Omental fat pad (tissue), 4 donors: ENCODE results near the gene BIRC2. TPM values are rescaled to one million over a fixed set of nuclear protein-coding genes. Genes with fewer than 3 reads are reported as not detected.

Experiments
- ATAC-seq: fragments of 150-250 bp; one replicate; pipeline ENCODE4 v1.9.1; 2016; ENCODE audit warnings: mild to moderate bottlenecking, moderate library complexity; ENCODE audit not compliant: low FRiP score
- DNase-seq: peaks from one replicate; pipeline ENCODE4 v3.0.0-alpha.2; 2019; ENCODE audit warnings: low spot score
- total RNA-seq, 4 donors: library from RNA; depleted of rRNA; stranded (reverse); fragments of >200 nt; gene quantifications; one replicate each; pipeline ENCODE4 v1.1.0, GENCODE V29; 2016
- TF ChIP-seq, protein P1 (sequence below), 3 donors: fragments of 450-650 bp; IDR thresholded peaks; one replicate each; pipeline ENCODE4 v1.5.1; 2016 to 2017; ENCODE audit warnings: antibody characterized with exemption in 3 of 3, mild to moderate bottlenecking in 3 of 3, moderate library complexity in 2 of 3

Gene BIRC2
- total RNA-seq, 4 donors from 2014 or later: 39.4 to 56.0 (median 53.4) TPM

DNA sequence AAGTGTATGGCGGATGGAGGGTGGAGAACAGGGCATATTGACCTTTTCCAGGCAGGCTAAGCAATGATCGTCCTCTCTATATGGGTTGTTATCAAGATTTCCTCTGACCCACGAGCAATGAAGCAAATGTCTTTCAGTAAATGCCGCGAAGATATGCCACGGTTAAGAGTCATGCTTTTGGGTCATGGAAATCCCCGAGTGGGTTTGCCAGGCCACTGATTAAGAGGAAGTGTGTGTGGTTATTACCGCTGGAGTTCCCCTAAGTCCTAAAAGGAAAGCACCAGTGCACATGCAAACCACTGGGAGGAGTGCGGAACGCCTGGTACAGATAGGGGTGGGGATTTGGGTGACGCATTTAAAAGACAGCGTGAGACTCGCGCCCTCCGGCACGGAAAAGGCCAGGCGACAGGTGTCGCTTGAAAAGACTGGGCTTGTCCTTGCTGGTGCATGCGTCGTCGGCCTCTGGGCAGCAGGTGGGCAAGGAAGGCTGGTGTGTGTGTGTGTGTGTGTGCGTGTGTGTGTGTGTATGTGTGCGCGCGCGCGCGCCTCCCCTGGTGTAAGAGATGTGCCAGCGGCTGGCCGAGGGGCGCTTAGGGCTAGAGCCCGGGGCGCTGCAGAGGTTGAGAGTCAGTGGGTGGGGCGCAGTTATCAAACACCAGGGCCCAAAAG lies 29.8 kb upstream of the BIRC2 start, which contains the start of gene BIRC3:
Gene BIRC3 (plus strand): TSS at position 386 of the 669 bp plus-strand sequence. CDS start 7,026 bp downstream, outside the sequence.
- peak; percentile 74 for DNase-seq
- TF ChIP-seq, protein P1, sequence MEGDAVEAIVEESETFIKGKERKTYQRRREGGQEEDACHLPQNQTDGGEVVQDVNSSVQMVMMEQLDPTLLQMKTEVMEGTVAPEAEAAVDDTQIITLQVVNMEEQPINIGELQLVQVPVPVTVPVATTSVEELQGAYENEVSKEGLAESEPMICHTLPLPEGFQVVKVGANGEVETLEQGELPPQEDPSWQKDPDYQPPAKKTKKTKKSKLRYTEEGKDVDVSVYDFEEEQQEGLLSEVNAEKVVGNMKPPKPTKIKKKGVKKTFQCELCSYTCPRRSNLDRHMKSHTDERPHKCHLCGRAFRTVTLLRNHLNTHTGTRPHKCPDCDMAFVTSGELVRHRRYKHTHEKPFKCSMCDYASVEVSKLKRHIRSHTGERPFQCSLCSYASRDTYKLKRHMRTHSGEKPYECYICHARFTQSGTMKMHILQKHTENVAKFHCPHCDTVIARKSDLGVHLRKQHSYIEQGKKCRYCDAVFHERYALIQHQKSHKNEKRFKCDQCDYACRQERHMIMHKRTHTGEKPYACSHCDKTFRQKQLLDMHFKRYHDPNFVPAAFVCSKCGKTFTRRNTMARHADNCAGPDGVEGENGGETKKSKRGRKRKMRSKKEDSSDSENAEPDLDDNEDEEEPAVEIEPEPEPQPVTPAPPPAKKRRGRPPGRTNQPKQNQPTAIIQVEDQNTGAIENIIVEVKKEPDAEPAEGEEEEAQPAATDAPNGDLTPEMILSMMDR (IDR thresholded peaks at IDR 0.05): peak in 1 of 3 donors; percentile 12
- peak; percentile 96 for ATAC-seq

DNA sequence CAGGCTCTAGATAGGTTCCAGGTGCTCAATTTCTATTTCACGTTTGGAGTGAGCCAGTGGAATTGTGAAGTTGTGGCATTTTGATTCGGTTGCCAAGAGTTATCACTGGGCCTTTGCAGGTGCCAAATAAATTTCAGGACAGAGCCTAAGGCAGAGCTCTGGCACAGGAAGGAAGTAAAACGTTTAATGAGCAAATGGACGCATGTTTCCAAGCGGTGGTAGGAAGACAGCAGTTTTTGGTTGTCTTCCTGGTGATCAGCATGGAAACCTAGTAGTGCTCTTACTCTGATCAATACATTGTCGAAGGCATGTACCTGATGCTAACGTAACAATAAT lies 29.3 kb upstream of the BIRC2 start:
- ATAC-seq (no peak), DNase-seq (no peak)

DNA sequence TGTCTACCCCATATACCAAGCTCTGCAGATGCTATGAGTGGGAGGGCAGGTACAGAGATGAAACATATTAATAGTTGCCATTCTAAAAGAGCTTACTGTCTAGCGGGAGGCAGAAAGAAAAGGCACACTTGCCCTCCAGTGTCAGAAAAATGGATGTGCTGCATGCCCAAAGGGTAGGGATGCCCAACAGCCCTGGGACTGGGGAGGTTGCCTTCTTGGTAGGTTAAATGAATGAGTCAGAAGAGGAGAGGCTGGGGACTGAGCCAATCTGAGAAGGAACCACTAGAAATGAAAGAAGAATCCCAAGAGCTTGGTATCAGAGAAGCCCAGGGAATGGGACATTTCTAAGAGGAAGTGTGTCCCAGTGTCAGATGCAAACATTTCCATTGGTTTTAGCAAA lies 28.5 kb upstream of the BIRC2 start:
- no peak for ATAC-seq
- no peak for DNase-seq

More for the DNA sequence above, 29.3 kb upstream of the BIRC2 start:
- TF ChIP-seq, protein P1 (IDR thresholded peaks at IDR 0.05): no peak

DNA sequence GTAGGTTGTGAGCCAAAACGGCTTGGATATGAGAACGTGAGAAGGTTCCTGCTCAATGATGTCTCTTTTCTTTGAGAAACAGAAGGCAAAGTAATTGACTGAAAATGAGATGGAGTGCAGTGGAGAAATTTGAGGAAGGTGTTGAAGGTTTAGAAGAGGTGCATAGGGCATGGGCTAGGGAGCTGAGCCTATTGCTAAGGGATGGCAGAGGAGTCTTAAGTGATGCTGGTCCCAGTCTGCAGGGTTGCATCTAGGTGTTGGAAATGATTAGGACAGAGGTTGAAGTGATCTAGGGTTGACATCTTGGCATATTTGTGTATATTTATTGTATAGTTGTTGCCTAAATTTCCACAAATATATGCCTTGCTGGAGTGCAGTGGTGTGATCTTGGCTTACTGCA lies 27.5 kb upstream of the BIRC2 start:
- TF ChIP-seq, protein P1 (IDR thresholded peaks at IDR 0.05): no peak

More for the DNA sequence above, 28.5 kb upstream of the BIRC2 start:
- TF ChIP-seq, protein P1 (IDR thresholded peaks at IDR 0.05): no peak

DNA sequence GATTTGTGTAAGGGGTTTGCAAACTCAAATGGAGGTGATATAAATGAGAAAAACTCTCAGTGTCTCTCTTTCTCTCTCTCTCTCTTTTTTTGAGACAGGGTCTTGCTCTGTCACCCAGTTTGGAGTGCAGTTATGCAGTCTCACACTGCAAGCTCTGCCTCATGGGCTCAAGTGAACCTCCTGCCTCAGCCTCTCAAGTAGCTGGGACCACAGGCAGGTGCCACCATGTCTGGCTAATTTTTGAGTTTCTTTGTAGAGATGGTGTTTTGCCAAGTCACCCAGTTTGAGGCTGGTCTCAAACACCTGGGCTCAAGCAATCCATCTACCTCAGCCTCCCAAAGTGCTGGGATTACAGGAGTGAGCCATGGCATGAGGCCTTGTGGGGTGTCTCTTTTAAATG lies 26.8 kb upstream of the BIRC2 start:
- DNase-seq (no peak), ATAC-seq (no peak)
- TF ChIP-seq, protein P1 (IDR thresholded peaks at IDR 0.05): no peak

More for the DNA sequence above, 27.5 kb upstream of the BIRC2 start:
- DNase-seq (no peak), ATAC-seq (no peak)

DNA sequence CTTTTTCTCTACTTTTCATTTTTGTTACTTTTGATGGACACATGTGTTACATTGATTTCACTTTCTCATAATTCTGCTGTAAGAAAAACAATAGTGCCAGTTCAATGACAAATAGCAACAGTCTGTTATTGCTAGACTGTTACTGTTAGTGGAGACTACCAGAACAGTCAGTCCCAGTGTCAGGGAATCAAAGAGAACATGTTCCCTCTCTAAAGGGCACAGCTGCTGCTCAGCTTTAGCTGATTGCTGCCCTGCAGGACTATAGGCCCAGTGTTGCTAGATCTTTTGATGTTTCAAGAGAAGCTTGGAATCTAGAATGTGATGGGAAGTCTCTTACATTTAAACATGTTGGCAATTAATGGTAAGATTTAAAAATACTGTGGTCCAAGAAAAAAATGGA lies 26.3 kb upstream of the BIRC2 start:
- ATAC-seq: no peak
- TF ChIP-seq, protein P1 (IDR thresholded peaks at IDR 0.05): no peak

DNA sequence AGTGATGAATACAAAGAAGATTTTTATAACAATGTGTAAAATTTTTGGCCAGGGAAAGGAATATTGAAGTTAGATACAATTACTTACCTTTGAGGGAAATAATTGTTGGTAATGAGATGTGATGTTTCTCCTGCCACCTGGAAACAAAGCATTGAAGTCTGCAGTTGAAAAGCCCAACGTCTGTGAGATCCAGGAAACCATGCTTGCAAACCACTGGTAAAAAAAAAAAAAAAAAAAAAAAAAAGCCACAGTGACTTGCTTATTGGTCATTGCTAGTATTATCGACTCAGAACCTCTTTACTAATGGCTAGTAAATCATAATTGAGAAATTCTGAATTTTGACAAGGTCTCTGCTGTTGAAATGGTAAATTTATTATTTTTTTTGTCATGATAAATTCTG lies 24.5 kb upstream of the BIRC2 start:
- no peak for DNase-seq
- TF ChIP-seq, protein P1 (IDR thresholded peaks at IDR 0.05): no peak
- no peak for ATAC-seq

More for the DNA sequence above, 26.3 kb upstream of the BIRC2 start:
- no peak for DNase-seq
